K562 (cell line): ENCODE results near the gene IDUA. TPM values are rescaled to one million over a fixed set of nuclear protein-coding genes. Genes with fewer than 3 reads are reported as not detected.
A peak's percentile ranks its signal among the peaks of the same experiment; 100 is the strongest.

ENCODE experiments used
- ATAC-seq: fragments of 200-7000 bp; cut with Tn5 transposase; 3 replicates; pipeline ENCODE4 v1.9.1; 2020; ENCODE audit warnings: moderate library complexity
- BruUV-seq: library from RNA; stranded (reverse); fragments of 400-500 nt; replicated peaks from 2 replicates; lab custom pipeline; 2021; lab: Mats Ljungman, UMichigan
- CTCF ChIA-PET: fragments of 300-600 bp; formaldehyde crosslinking; extraction: SDS; loops from one replicate; lab custom pipeline; 2021; ENCODE audit warnings: low intra/inter-chr PET ratio; lab: Yijun Ruan, JAX
- POLR2A ChIA-PET: fragments of 300-600, 350-650 bp; sonication (Branson Sonifier 250); formaldehyde crosslinking; extraction: SDS; loops from one replicate; lab custom pipeline; 2021; ENCODE audit warnings: antibody characterized with exemption, inconsistent platforms; lab: Yijun Ruan, JAX
- DNase-seq, 4 experiments: peaks; one replicate each; pipeline versions ENCODE4 v3.0.0 to v3.0.0-alpha.2; 2011 to 2018; ENCODE audit warnings: low spot score in 3 of 4, mixed read lengths in 3 of 4; ENCODE audit errors: extremely low read depth in 1 of 4
- FAIRE-seq: peaks from 2 replicates; lab custom pipeline; 2011; peaks lifted over from hg19 to GRCh38; lab: Jason Lieb, UNC
- H2AFZ ChIP-seq: 2 replicates; pipeline ENCODE4 v1.6.0; 2011; ENCODE audit warnings: low read depth, low read length, control low read depth, inconsistent platforms
- H3K27ac ChIP-seq: fragments of 200-600 bp; 3 replicates; pipeline ENCODE4 v1.8.0; 2011; ENCODE audit warnings: low read depth, mild to moderate bottlenecking, control low read depth, inconsistent platforms, low read length, moderate library complexity, mixed read lengths; ENCODE audit errors: extremely low read depth
- H3K27me3 ChIP-seq, 2 experiments: fragments of 300-600 bp in 1 of 2; 2 replicates in 1 of 2; 3 replicates in 1 of 2; pipeline versions ENCODE4 v1.6.0 to v1.8.0; 2011; ENCODE audit warnings: inconsistent platforms in 2 of 2, low read length in 2 of 2, mild to moderate bottlenecking in 1 of 2, mixed read lengths in 1 of 2, moderate library complexity in 1 of 2; ENCODE audit not compliant: control insufficient read depth in 2 of 2, insufficient read depth in 2 of 2
- H3K36me3 ChIP-seq: fragments of 300-600 bp; 3 replicates; pipeline ENCODE4 v1.8.0; 2011; ENCODE audit warnings: mild to moderate bottlenecking, low read length, inconsistent platforms; ENCODE audit not compliant: control insufficient read depth, insufficient read depth
- H3K4me1 ChIP-seq, 2 experiments: fragments of 200-600 bp in 1 of 2; replicated peaks in 1 of 2; 2 replicates in 1 of 2; 3 replicates in 1 of 2; pipeline versions ENCODE4 v1.5.1 to v1.8.0; 2011; ENCODE audit warnings: inconsistent platforms in 2 of 2, low read length in 2 of 2, mild to moderate bottlenecking in 1 of 2, mixed read lengths in 1 of 2, moderate library complexity in 1 of 2; ENCODE audit not compliant: control insufficient read depth in 2 of 2, insufficient read depth in 2 of 2
- H3K4me2 ChIP-seq: 2 replicates; pipeline ENCODE4 v1.6.1; 2011; ENCODE audit warnings: low read length, control low read depth, inconsistent platforms, mixed read lengths; ENCODE audit not compliant: insufficient read depth
- H3K4me3 ChIP-seq: fragments of 200-600 bp; sonication (generic), shearing (Covaris generic); 2 replicates; pipeline ENCODE4 v1.5.1; 2016; ENCODE audit warnings: control low read depth, inconsistent platforms
- H3K79me2 ChIP-seq: fragments of 200-600 bp; 3 replicates; pipeline ENCODE4 v1.8.0; 2011; ENCODE audit warnings: low read length, inconsistent platforms; ENCODE audit not compliant: control insufficient read depth, insufficient read depth
- H3K9ac ChIP-seq, 2 experiments: 2 replicates each; pipeline versions ENCODE4 v1.6.0 to v1.6.1; 2011; ENCODE audit warnings: low read depth in 2 of 2, low read length in 2 of 2, control low read depth in 1 of 2, inconsistent platforms in 1 of 2, mild to moderate bottlenecking in 1 of 2, mixed read lengths in 1 of 2; ENCODE audit not compliant: insufficient read depth in 1 of 2
- H3K9me1 ChIP-seq: one replicate; pipeline ENCODE4 v1.6.0; 2011; ENCODE audit warnings: inconsistent platforms, mild to moderate bottlenecking, low read length, moderate library complexity; ENCODE audit not compliant: control insufficient read depth, insufficient read depth
- H3K9me3 ChIP-seq: replicated peaks from 2 replicates; pipeline ENCODE4 v1.5.1; 2011; ENCODE audit warnings: low read depth, low read length, inconsistent platforms; ENCODE audit not compliant: control insufficient read depth, insufficient read depth
- H4K20me1 ChIP-seq: replicated peaks from 2 replicates; pipeline ENCODE4 v1.6.1; 2011; ENCODE audit warnings: low read length, inconsistent platforms, mixed read lengths; ENCODE audit not compliant: control insufficient read depth, insufficient read depth
- ELF4 ChIP-seq: fragments of 450-650 bp; formaldehyde crosslinking; IDR thresholded peaks from 2 replicates; pipeline ENCODE4 v1.4.0; 2022; ENCODE audit warnings: missing genetic modification characterization
- ETV6 ChIP-seq, 3 experiments: fragments of 150-350 bp in 1 of 3; sonication (generic) in 1 of 3; formaldehyde crosslinking in 1 of 3; IDR thresholded peaks; 2 replicates each; pipeline versions ENCODE4 v1.6.1 to v1.8.0; 2014 to 2022; ENCODE audit warnings: borderline replicate concordance in 2 of 3, low read depth in 2 of 3, antibody characterized with exemption in 1 of 3, low read length in 1 of 3, mild to moderate bottlenecking in 1 of 3, missing genetic modification reagents in 1 of 3
- HNRNPLL ChIP-seq: fragments of 200-400 bp; formaldehyde crosslinking; IDR thresholded peaks from 2 replicates; pipeline ENCODE4 v1.6.1; 2017; ENCODE audit warnings: low read length, low read depth, mild to moderate bottlenecking; ENCODE audit not compliant: poor library complexity, severe bottlenecking
- ILF3 ChIP-seq: fragments of 450-650 bp; IDR thresholded peaks from 2 replicates; pipeline ENCODE4 v1.6.1; 2018; ENCODE audit warnings: antibody characterized with exemption, mild to moderate bottlenecking, moderate library complexity, borderline replicate concordance
- KDM1A ChIP-seq, 2 experiments: fragments of 450-650 bp; IDR thresholded peaks; 2 replicates each; pipeline ENCODE4 v1.6.1; 2016; ENCODE audit warnings: mild to moderate bottlenecking in 2 of 2
- MAFK ChIP-seq: IDR thresholded peaks from 2 replicates; pipeline ENCODE4 v1.6.1; 2011; ENCODE audit warnings: low read length, improper control_type of control experiment
- MED1 ChIP-seq: sonication (generic); formaldehyde crosslinking; IDR thresholded peaks from 2 replicates; pipeline ENCODE4 v1.8.1; 2023; ENCODE audit warnings: missing genetic modification reagents, borderline replicate concordance
- NBN ChIP-seq: fragments of 450-650 bp; IDR thresholded peaks from 2 replicates; pipeline ENCODE4 v1.6.1; 2016; ENCODE audit warnings: low read depth, mild to moderate bottlenecking
- NCOR1 ChIP-seq: fragments of 450-650 bp; IDR thresholded peaks from 2 replicates; pipeline ENCODE4 v1.6.1; 2016; ENCODE audit warnings: mild to moderate bottlenecking, moderate library complexity
- PREB ChIP-seq: sonication (generic); formaldehyde crosslinking; IDR thresholded peaks from 2 replicates; pipeline ENCODE4 v1.8.1; 2023; ENCODE audit warnings: mild to moderate bottlenecking, missing genetic modification reagents
- RFX1 ChIP-seq: fragments of 450-650 bp; IDR thresholded peaks from 2 replicates; pipeline ENCODE4 v1.6.1; 2016; ENCODE audit warnings: mild to moderate bottlenecking, moderate library complexity
- RFX5 ChIP-seq: IDR thresholded peaks from 2 replicates; pipeline ENCODE4 v1.6.1; 2011; ENCODE audit warnings: low read depth, mild to moderate bottlenecking, improper control_type of control experiment, low read length
- RNF2 ChIP-seq: sonication (generic); IDR thresholded peaks from 2 replicates; pipeline ENCODE4 v1.6.1; 2016
- STAT5B ChIP-seq: fragments of 250-450 bp; sonication (Bioruptor Pico); IDR thresholded peaks from 2 replicates; pipeline ENCODE4 v1.8.0; 2021; ENCODE audit warnings: mild to moderate bottlenecking, inconsistent platforms
- TOE1 ChIP-seq, 2 experiments: fragments of 450-650 bp in 1 of 2; sonication (generic) in 1 of 2; formaldehyde crosslinking in 1 of 2; IDR thresholded peaks; 2 replicates each; pipeline versions ENCODE4 v1.7.1 to v1.8.0; 2016 to 2022; ENCODE audit warnings: borderline replicate concordance in 2 of 2, mild to moderate bottlenecking in 2 of 2, antibody characterized with exemption in 1 of 2, inconsistent platforms in 1 of 2, low read depth in 1 of 2, missing genetic modification reagents in 1 of 2, moderate library complexity in 1 of 2
- ZC3H4 ChIP-seq: sonication (generic); formaldehyde crosslinking; IDR thresholded peaks from 2 replicates; pipeline ENCODE4 v1.9.0; 2021; ENCODE audit warnings: missing genetic modification reagents, borderline replicate concordance
- ZNF57 ChIP-seq: fragments of 450-650 bp; formaldehyde crosslinking; IDR thresholded peaks from 2 replicates; pipeline ENCODE4 v1.4.0; 2020; ENCODE audit warnings: mild to moderate bottlenecking, moderate library complexity
- ZNF668 ChIP-seq: fragments of 250-450 bp; sonication (Bioruptor Pico); IDR thresholded peaks from 2 replicates; pipeline ENCODE4 v1.8.0; 2022; ENCODE audit warnings: mild to moderate bottlenecking, inconsistent platforms
- ZNF780A ChIP-seq: fragments of 250-450 bp; sonication (Bioruptor Pico); IDR thresholded peaks from 2 replicates; pipeline ENCODE4 v1.5.0; 2021; ENCODE audit warnings: mild to moderate bottlenecking
- ZNF830 ChIP-seq: fragments of 250-450 bp; sonication (Bioruptor Pico); IDR thresholded peaks from 2 replicates; pipeline ENCODE4 v1.5.0; 2021; ENCODE audit warnings: mild to moderate bottlenecking
- WGBS: fragments of 100-300 bp; shearing (Covaris generic); methylation state at CpG from one replicate; pipeline ENCODE4 v1.1.6; 2016; ENCODE audit warnings: low coverage, mixed read lengths; ENCODE audit not compliant: insufficient coverage; ENCODE audit errors: missing lambda C conversion rate; 5-methylcytosine and 5-hydroxymethylcytosine counted together
- in situ Hi-C: fragments of 300-500 bp; cut with MboI; formaldehyde crosslinking; loops from 4 replicates; pipeline ENCODE4 v1.15.0; 2018; ENCODE audit warnings: inconsistent platforms, mixed read lengths
- intact Hi-C: fragments of 100-400 bp; cut with micrococcal nuclease; formaldehyde crosslinking; loops from 2 replicates; pipeline ENCODE4 v1.14.2; 2022
- polyA plus RNA-seq, 8 experiments: library from polyadenylated mRNA; depleted of rRNA in 4 of 8; stranded (reverse) in 5 of 8; unstranded in 3 of 8; fragments of >200 nt; fragmentation: Nextera tagmentation in 2 of 8; fragmentation: Illumina TruSeq in 1 of 8; extraction: Ambion mirVana in 2 of 8; extraction: Trizol in 1 of 8; gene quantifications; 2 replicates each; pipeline versions ENCODE4 v1.2.1 to v1.2.3, GENCODE V29; 2011 to 2014; ENCODE audit warnings: inconsistent platforms in 1 of 8, missing spikeins in 1 of 8
- total RNA-seq, 7 experiments: library from RNA; depleted of rRNA in 6 of 7; stranded (reverse); fragments of >200 nt in 6 of 7; fragmentation: Illumina TruSeq in 2 of 7; extraction: Trizol in 2 of 7; gene quantifications; 2 replicates each; pipeline versions ENCODE4 v1.2.1 to v1.2.3, GENCODE V29; 2011 to 2021; ENCODE audit warnings: low replicate concordance in 1 of 7

The IDUA gene
- total and polyA plus RNA-seq, 9 of the 15 experiments (the other 6 are each of a cell fraction or from before 2014, with no cell fraction given), result 0.04 to 16.1 (median 1.2) TPM

GRCh38 chr4:1040344-1041146 lies 53.7 kb downstream of the IDUA start:
- H2AFZ ChIP-seq, result peak overlapping the region; percentile 93
- H3K27me3 ChIP-seq, result no peaks in the 10 kb centered on the region
- H3K9ac ChIP-seq, result peak overlapping the region; percentile 53 to 89; a peak in 3 of 4 replicates
- no peak for ATAC-seq
- 86% methylated on average over 21 of the region's 21 CpGs for WGBS
- ChIA-PET POLR2A (no interaction called here), CTCF (no interaction called here)
- DNase-seq, result no peak
- H3K4me1 ChIP-seq, result peaks cover 50 to 93% of the 10 kb centered on the region in 2 experiments
- H3K79me2 ChIP-seq, result no peaks in the 10 kb centered on the region
- H3K27ac ChIP-seq, result peak overlapping the region; percentile 88; the same call in 2 of the 3 replicates
- no peak overlapping the region for H3K4me3 ChIP-seq
- H3K36me3 ChIP-seq, result no peaks in the 10 kb centered on the region
- in situ Hi-C loops, result no loop called here
- no peak overlapping the region; the same call in 1 of the 2 replicates for H3K4me2 ChIP-seq
- H3K9me1 ChIP-seq, result no peaks in the 10 kb centered on the region
- BruUV-seq, result no TSS peak
- no peak for FAIRE-seq
- no peaks in the 10 kb centered on the region for H3K9me3 ChIP-seq
- intact Hi-C loops, result loop anchor here (10.0 kb wide), 1 partner anchor 46 kb away; the partner anchor contains the start of gene SLC26A1
- H4K20me1 ChIP-seq, result no peaks in the 10 kb centered on the region
- TF ChIP-seq ELF4 (no peak), RNF2 (no peak), RFX5 (no peak), NBN (no peak), ETV6 (IDR thresholded peaks at IDR 0.05; ENCODE audit: borderline replicate concordance in 1 of 2, low read depth in 2 of 2, low read length in 1 of 2) (no peak), ETV6 (CRISPR knock-in tag; IDR thresholded peaks at IDR 0.05; ENCODE audit: borderline replicate concordance) (no peak), HNRNPLL (no peak), ZNF780A (CRISPR knock-in tag) (no peak), MAFK (no peak), MED1 (CRISPR knock-in tag) (peak; percentile 59; the same call in 1 of the 2 replicates), TOE1 (IDR thresholded peaks at IDR 0.05; ENCODE audit: borderline replicate concordance) (no peak), TOE1 (CRISPR knock-in tag; IDR thresholded peaks at IDR 0.05; ENCODE audit: borderline replicate concordance, low read depth) (no peak), ZNF830 (CRISPR knock-in tag) (no peak), ZNF668 (CRISPR knock-in tag) (no peak), ZNF57 (no peak), ZC3H4 (peak; percentile 32; the same call in 1 of the 2 replicates), KDM1A (IDR thresholded peaks at IDR 0.05) (peak in 1 of 2 experiments; percentile 58; a peak in 1 of 4 replicates), NCOR1 (no peak), RFX1 (no peak), ILF3 (no peak), PREB (no peak), STAT5B (no peak)
